GM19035 (cell line): ENCODE measurements around the gene DPYSL5.
"Not testable (repeated sequence)": the region's sequence is repeated elsewhere in the genome, so short reads cannot be mapped to it uniquely, and the experiment has no call there.

ENCODE experiments used
- ATAC-seq: cut with Tn5 transposase; IDR thresholded peaks from one replicate; pipeline ENCODE4 v1.9.1; 2021; ENCODE audit not compliant: unreplicated experiment

The DPYSL5 gene

GRCh38 chr2:26847655-26848335, at the start of gene DPYSL5:
TSS of gene DPYSL5 (plus strand) at chr2:26848132. CDS start at chr2:26898500, 50,368 bp downstream.
- no peak for ATAC-seq

- ATAC-seq: no peak
Observed at GRCh38 chr2:26801328-26801727, 46.6 kb upstream of the DPYSL5 start.

- no peak for ATAC-seq
Observed at GRCh38 chr2:26801796-26802195, 46.1 kb upstream of the DPYSL5 start.

GRCh38 chr2:26805241-26805676, 42.7 kb upstream of the DPYSL5 start:
- ATAC-seq: no peak

GRCh38 chr2:26807788-26808460, 40.0 kb upstream of the DPYSL5 start:
- no peak for ATAC-seq

- no peak for ATAC-seq
Observed at GRCh38 chr2:26809211-26809610, 38.7 kb upstream of the DPYSL5 start.

- ATAC-seq: no peak
Observed at GRCh38 chr2:26809876-26810577, 37.9 kb upstream of the DPYSL5 start.

GRCh38 chr2:26811261-26811660, 36.7 kb upstream of the DPYSL5 start:
- no peak for ATAC-seq

GRCh38 chr2:26811791-26812694, 35.9 kb upstream of the DPYSL5 start:
- ATAC-seq: no peak

- ATAC-seq: no peak
Observed at GRCh38 chr2:26812731-26813130, 35.2 kb upstream of the DPYSL5 start.

GRCh38 chr2:26814072-26814765, 33.7 kb upstream of the DPYSL5 start:
- not testable (repeated sequence) for ATAC-seq

GRCh38 chr2:26816893-26817292, 31.0 kb upstream of the DPYSL5 start:
- no peak for ATAC-seq

- ATAC-seq: no peak
Observed at GRCh38 chr2:26818255-26818654, 29.7 kb upstream of the DPYSL5 start.

GRCh38 chr2:26818972-26819371, 29.0 kb upstream of the DPYSL5 start:
- ATAC-seq: no peak

- ATAC-seq: no peak
Observed at GRCh38 chr2:26820932-26821331, 27.0 kb upstream of the DPYSL5 start.

- no peak for ATAC-seq
Observed at GRCh38 chr2:26822877-26823276, 25.1 kb upstream of the DPYSL5 start.

GRCh38 chr2:26838121-26838906, 9.6 kb upstream of the DPYSL5 start:
- no peak for ATAC-seq

- no peak for ATAC-seq
Observed at GRCh38 chr2:26840937-26841610, 6.9 kb upstream of the DPYSL5 start.

- no peak for ATAC-seq
Observed at GRCh38 chr2:26843041-26843440, 4.9 kb upstream of the DPYSL5 start.
